K562 (cell line): ENCODE results near the gene SLC66A3. TPM values are rescaled to one million over a fixed set of nuclear protein-coding genes. Genes with fewer than 3 reads are reported as not detected.

Experiments
- HDAC3 ChIP-seq: fragments of 450-650 bp; IDR thresholded peaks from 2 replicates; pipeline ENCODE4 v1.6.1; 2018; ENCODE audit warnings: borderline replicate concordance, mild to moderate bottlenecking, moderate library complexity; ENCODE audit not compliant: partially characterized antibody
- NR4A1 ChIP-seq, 2 experiments: fragments of 250-450 bp in 1 of 2; fragments of 450-650 bp in 1 of 2; sonication (Bioruptor Pico) in 1 of 2; IDR thresholded peaks; 2 replicates each; pipeline versions ENCODE4 v1.4.0 to v1.6.1; 2016 to 2020; ENCODE audit warnings: mild to moderate bottlenecking in 2 of 2, missing compliant biosample characterization in 1 of 2, missing genetic modification characterization in 1 of 2, moderate library complexity in 1 of 2
- TCF3 ChIP-seq: sonication (generic); formaldehyde crosslinking; IDR thresholded peaks from 2 replicates; pipeline ENCODE4 v1.4.0; 2020; ENCODE audit warnings: mild to moderate bottlenecking, missing genetic modification reagents
- ZNF518B ChIP-seq: fragments of 250-450 bp; sonication (Bioruptor Pico); IDR thresholded peaks from 2 replicates; pipeline ENCODE4 v1.5.0; 2021; ENCODE audit warnings: mild to moderate bottlenecking, moderate library complexity
- ZNF639 ChIP-seq, 2 experiments: fragments of 200-800 bp in 1 of 2; sonication (Bioruptor generic) in 1 of 2; sonication (generic) in 1 of 2; formaldehyde crosslinking in 1 of 2; IDR thresholded peaks in 1 of 2; conservative IDR thresholded peaks in 1 of 2; 2 replicates each; pipeline versions ENCODE4 v1.5.0 to v1.6.1; 2016 to 2020; ENCODE audit warnings: missing compliant biosample characterization in 1 of 2, missing genetic modification characterization in 1 of 2, missing genetic modification reagents in 1 of 2
- ZSCAN32 ChIP-seq: fragments of 450-650 bp; formaldehyde crosslinking; IDR thresholded peaks from 2 replicates; pipeline ENCODE4 v1.4.0; 2020; ENCODE audit warnings: mild to moderate bottlenecking, moderate library complexity
- polyA plus RNA-seq, 8 experiments: library from polyadenylated mRNA; depleted of rRNA in 4 of 8; stranded (reverse) in 5 of 8; unstranded in 3 of 8; fragments of >200 nt; fragmentation: Nextera tagmentation in 2 of 8; fragmentation: Illumina TruSeq in 1 of 8; extraction: Ambion mirVana in 2 of 8; extraction: Trizol in 1 of 8; gene quantifications; 2 replicates each; pipeline versions ENCODE4 v1.2.1 to v1.2.3, GENCODE V29; 2011 to 2014; ENCODE audit warnings: inconsistent platforms in 1 of 8, missing spikeins in 1 of 8
- total RNA-seq, 7 experiments: library from RNA; depleted of rRNA in 6 of 7; stranded (reverse); fragments of >200 nt in 6 of 7; fragmentation: Illumina TruSeq in 2 of 7; extraction: Trizol in 2 of 7; gene quantifications; 2 replicates each; pipeline versions ENCODE4 v1.2.1 to v1.2.3, GENCODE V29; 2011 to 2021; ENCODE audit warnings: low replicate concordance in 1 of 7

Gene SLC66A3
- total and polyA plus RNA-seq, 9 of the 15 experiments (the other 6 are each of a cell fraction or from before 2014, with no cell fraction given): 2.8 to 30.0 (median 9.1) TPM

- TF ChIP-seq ZNF518B (no peak), HDAC3 (no peak), TCF3 (CRISPR knock-in tag) (no peak), ZSCAN32 (CRISPR knock-in tag) (0 out of 2 replicates have a peak, but pooled peaks have one; percentile 27), ZNF639 (CRISPR knock-in tag; conservative IDR thresholded peaks at IDR 0.05 in 1 of 2, IDR thresholded peaks at IDR 0.05 in 1 of 2) (no peak), NR4A1 (CRISPR knock-in tag; IDR thresholded peaks at IDR 0.05) (peak; percentile 34; the same call in 1 of the 2 replicates), NR4A1 (tag; IDR thresholded peaks at IDR 0.05) (no peak)
Observed at GRCh38 chr2:11186145-11186544, 30.9 kb downstream of the SLC66A3 start (continued).
